ENCODE results near the gene ADCY7.

Gene ADCY7

GRCh38 chr16:50248845-50249244, 17.5 kb upstream of the ADCY7 start:
- no peak for DNase-seq (ENCODE audit: low read depth)

- no peak for DNase-seq (ENCODE audit: low read depth)
Measured at GRCh38 chr16:50251375-50252081, 14.8 kb upstream of the ADCY7 start.

- no peak for DNase-seq (ENCODE audit: low read depth)
Measured at GRCh38 chr16:50252082-50252611, 14.2 kb upstream of the ADCY7 start.

- no peak for DNase-seq (ENCODE audit: low read depth)
Measured at GRCh38 chr16:50252874-50253513, 13.4 kb upstream of the ADCY7 start.

- DNase-seq (ENCODE audit: low read depth), result no peak
Measured at GRCh38 chr16:50253514-50253910, 12.8 kb upstream of the ADCY7 start.

- no peak for DNase-seq (ENCODE audit: low read depth)
Measured at GRCh38 chr16:50254072-50254471, 12.3 kb upstream of the ADCY7 start.

- no peak for DNase-seq (ENCODE audit: low read depth)
Measured at GRCh38 chr16:50255538-50255937, 10.8 kb upstream of the ADCY7 start.

- no peak for DNase-seq (ENCODE audit: low read depth)
Measured at GRCh38 chr16:50256604-50257003, 9.7 kb upstream of the ADCY7 start.

- no peak for DNase-seq (ENCODE audit: low read depth)
Measured at GRCh38 chr16:50257876-50258275, 8.5 kb upstream of the ADCY7 start.

- no peak for DNase-seq (ENCODE audit: low read depth)
Measured at GRCh38 chr16:50259334-50260205, 6.8 kb upstream of the ADCY7 start.

- DNase-seq (ENCODE audit: low read depth), result no peak
Measured at GRCh38 chr16:50260206-50261159, 5.9 kb upstream of the ADCY7 start.

GRCh38 chr16:50261160-50261706, 5.1 kb upstream of the ADCY7 start:
- no peak for DNase-seq (ENCODE audit: low read depth)

GRCh38 chr16:50261707-50262235, 4.6 kb upstream of the ADCY7 start:
- DNase-seq (ENCODE audit: low read depth), result no peak

- DNase-seq (ENCODE audit: low read depth), result no peak
Measured at GRCh38 chr16:50263060-50263909, 3.1 kb upstream of the ADCY7 start.

- no peak for DNase-seq (ENCODE audit: low read depth)
Measured at GRCh38 chr16:50263940-50264929, 2.1 kb upstream of the ADCY7 start.

- DNase-seq (ENCODE audit: low read depth), result no peak
Measured at GRCh38 chr16:50265260-50265659, 1.1 kb upstream of the ADCY7 start.

GRCh38 chr16:50265716-50266336, 525 bp upstream of the ADCY7 start:
- DNase-seq (ENCODE audit: low read depth), result no peak

GRCh38 chr16:50267151-50267631, 840 bp downstream of the ADCY7 start:
- no peak for DNase-seq (ENCODE audit: low read depth)

Data from activated T-cell treated with anti-CD3 and anti-CD28 coated beads for 24 hours (primary cell).